CD14-positive monocyte (primary cell): Measurements from ENCODE around the gene CREB5. TPM values are rescaled to one million over a fixed set of nuclear protein-coding genes. Genes with fewer than 3 reads are reported as not detected.

Experiments used
- DNase-seq, 3 donors: peaks; one replicate each; pipeline ENCODE4 v3.0.0-alpha.2; 2011 to 2022
- H2AFZ ChIP-seq: 2 replicates; pipeline ENCODE4 v1.6.0; 2012; ENCODE audit warnings: mild to moderate bottlenecking, low read depth, low read length, inconsistent platforms; ENCODE audit not compliant: insufficient read depth, poor library complexity, severe bottlenecking
- H3K27ac ChIP-seq, 2 donors: 1 replicate in 1 of 2; 2 replicates in 1 of 2; pipeline ENCODE4 v1.5.1; 2012 to 2013; ENCODE audit warnings: low read length in 2 of 2, control low read depth in 1 of 2, inconsistent platforms in 1 of 2, low read depth in 1 of 2, mild to moderate bottlenecking in 1 of 2
- H3K27me3 ChIP-seq, 2 donors: one replicate each; pipeline versions ENCODE4 v1.6.0 to v1.6.1; 2011 to 2013; ENCODE audit warnings: low read length in 2 of 2; ENCODE audit not compliant: control insufficient read depth in 2 of 2, insufficient read depth in 2 of 2
- H3K36me3 ChIP-seq, 2 donors: replicated peaks in 1 of 2; 1 replicate in 1 of 2; 2 replicates in 1 of 2; pipeline versions ENCODE4 v1.5.1 to v1.6.1; 2012 to 2013; ENCODE audit warnings: low read length in 2 of 2, control low read depth in 1 of 2, inconsistent platforms in 1 of 2, mild to moderate bottlenecking in 1 of 2; ENCODE audit not compliant: insufficient read depth in 2 of 2, control insufficient read depth in 1 of 2
- H3K4me1 ChIP-seq, 2 donors: 1 replicate in 1 of 2; 2 replicates in 1 of 2; pipeline versions ENCODE4 v1.5.1 to v1.6.1; 2012 to 2013; ENCODE audit warnings: low read length in 2 of 2, control low read depth in 1 of 2, inconsistent platforms in 1 of 2, mild to moderate bottlenecking in 1 of 2, moderate library complexity in 1 of 2; ENCODE audit not compliant: insufficient read depth in 2 of 2, control insufficient read depth in 1 of 2
- H3K4me2 ChIP-seq: replicated peaks from 2 replicates; pipeline ENCODE3; 2012; ENCODE audit warnings: low read length, moderate library complexity, mild to moderate bottlenecking; ENCODE audit not compliant: poor library complexity, severe bottlenecking; ENCODE audit errors: extremely low read depth
- H3K4me3 ChIP-seq, 3 experiments: fragments of 200-600 bp in 1 of 3; sonication (generic) in 1 of 3; replicated peaks in 1 of 3; 1 replicate in 2 of 3; 2 replicates in 1 of 3; pipeline ENCODE4 v1.5.1; 2011 to 2013; ENCODE audit warnings: low read length in 3 of 3, mild to moderate bottlenecking in 3 of 3, control low read depth in 2 of 3, low read depth in 2 of 3, inconsistent platforms in 1 of 3, moderate library complexity in 1 of 3
- H3K79me2 ChIP-seq: 2 replicates; pipeline ENCODE4 v1.6.0; 2012; ENCODE audit warnings: mild to moderate bottlenecking, control low read depth, inconsistent platforms, low read length, moderate library complexity; ENCODE audit not compliant: insufficient read depth
- H3K9ac ChIP-seq: 2 replicates; pipeline ENCODE4 v1.6.0; 2017; ENCODE audit warnings: low read length, mild to moderate bottlenecking; ENCODE audit not compliant: insufficient read depth, poor library complexity, severe bottlenecking
- H3K9me3 ChIP-seq, 2 donors: replicated peaks in 1 of 2; 1 replicate in 1 of 2; 2 replicates in 1 of 2; pipeline versions ENCODE4 v1.5.1 to v1.6.1; 2012 to 2013; ENCODE audit warnings: low read length in 2 of 2, control low read depth in 1 of 2; ENCODE audit not compliant: control insufficient read depth in 1 of 2, insufficient read depth in 1 of 2
- H4K20me1 ChIP-seq: 2 replicates; pipeline ENCODE4 v1.6.0; 2012; ENCODE audit warnings: mild to moderate bottlenecking, low read length, control low read depth, moderate library complexity; ENCODE audit not compliant: insufficient read depth
- H3K27ac Mint-ChIP-seq, 7 donors: one replicate each; pipeline ENCODE4 v1.8.0; 2020; ENCODE audit warnings: mild to moderate bottlenecking in 7 of 7, mixed read lengths in 7 of 7, moderate library complexity in 6 of 7, inconsistent platforms in 2 of 7
- H3K27me3 Mint-ChIP-seq, 3 donors: one replicate each; pipeline ENCODE4 v1.8.0; 2021 to 2022; ENCODE audit warnings: low read depth in 3 of 3, mild to moderate bottlenecking in 3 of 3, mixed read lengths in 3 of 3, moderate library complexity in 3 of 3, inconsistent platforms in 1 of 3
- H3K36me3 Mint-ChIP-seq, 2 donors: one replicate each; pipeline ENCODE4 v1.8.0; 2020; ENCODE audit warnings: mixed read lengths in 2 of 2, inconsistent platforms in 1 of 2, mild to moderate bottlenecking in 1 of 2
- H3K4me1 Mint-ChIP-seq: one replicate; pipeline ENCODE4 v1.8.0; 2020; ENCODE audit warnings: mild to moderate bottlenecking, mixed read lengths
- H3K4me3 Mint-ChIP-seq, 2 donors: one replicate each; pipeline ENCODE4 v1.8.0; 2020; ENCODE audit warnings: mild to moderate bottlenecking in 2 of 2, mixed read lengths in 2 of 2, moderate library complexity in 1 of 2
- H3K9me3 Mint-ChIP-seq, 7 donors: one replicate each; pipeline ENCODE4 v1.8.0; 2020 to 2022; ENCODE audit warnings: mixed read lengths in 7 of 7, mild to moderate bottlenecking in 6 of 7, moderate library complexity in 6 of 7, inconsistent platforms in 2 of 7
- CTCF ChIP-seq: fragments of 200-600 bp; IDR thresholded peaks from one replicate; pipeline ENCODE4 v1.8.0; 2022; ENCODE audit warnings: antibody characterized with exemption, mild to moderate bottlenecking
- WGBS: methylation state at CpG from one replicate; pipeline ENCODE4 v1.1.5; 2013; ENCODE audit warnings: missing lambda C conversion rate; ENCODE audit not compliant: insufficient coverage; 5-methylcytosine and 5-hydroxymethylcytosine counted together
- intact Hi-C, 2 donors: fragments of 100-400 bp; cut with micrococcal nuclease; formaldehyde crosslinking; loops; one replicate each; pipeline versions ENCODE4 v1.15.0 to v1.15.1; 2023
- polyA plus RNA-seq, 3 donors: library from polyadenylated mRNA; depleted of rRNA in 1 of 3; unstranded in 2 of 3; stranded (reverse) in 1 of 3; fragments of 300-500 nt in 2 of 3; fragments of >200 nt in 1 of 3; fragmentation: Illumina TruSeq in 2 of 3; gene quantifications; 1 replicate in 2 of 3; 2 replicates in 1 of 3; pipeline ENCODE4 v1.2.3, GENCODE V29; 2012 to 2021

The CREB5 gene
- polyA plus RNA-seq, 3 donors, result 25.1 to 72.3 (median 44.2) TPM

GRCh38 chr7:28571405-28571804, 159.1 kb downstream of the CREB5 start:
- no peak for DNase-seq
- no peak overlapping the region for H3K4me3 ChIP-seq
- no peaks in the 10 kb centered on the region for H3K36me3 ChIP-seq
- peaks cover 0 to 2% of the 10 kb centered on the region in 2 donors for H3K27me3 ChIP-seq
- 95% methylated on average over 3 of the region's 4 CpGs for WGBS
- no peak for TF ChIP-seq CTCF
- Mint-ChIP-seq H3K36me3 (no peaks in the 10 kb centered on the region), H3K4me3 (no peak overlapping the region), H3K4me1 (no peaks in the 10 kb centered on the region), H3K27me3 (peaks cover 3 to 10% (median 10%) of the 10 kb centered on the region in 3 donors), H3K9me3 (no peaks in the 10 kb centered on the region), H3K27ac (no peak overlapping the region)
- no peaks in the 10 kb centered on the region for H3K9me3 ChIP-seq
- no peak overlapping the region for H3K9ac ChIP-seq
- H3K4me1 ChIP-seq, result no peaks in the 10 kb centered on the region
- intact Hi-C loops, result no loop called here
- no peak overlapping the region for H2AFZ ChIP-seq
- H4K20me1 ChIP-seq, result no peaks in the 10 kb centered on the region
- H3K79me2 ChIP-seq, result no peaks in the 10 kb centered on the region
- no peak overlapping the region for H3K4me2 ChIP-seq
- no peak overlapping the region for H3K27ac ChIP-seq

- H3K4me3 Mint-ChIP-seq, result no peak overlapping the region
- Histone ChIP-seq H3K4me2 (no peak overlapping the region), H4K20me1 (no peaks in the 10 kb centered on the region), H3K4me3 (no peak overlapping the region), H3K79me2 (no peaks in the 10 kb centered on the region), H2AFZ (no peak overlapping the region), H3K27me3 (no peaks in the 10 kb centered on the region), H3K27ac (no peak overlapping the region), H3K9me3 (no peaks in the 10 kb centered on the region), H3K4me1 (no peaks in the 10 kb centered on the region), H3K36me3 (no peaks in the 10 kb centered on the region), H3K9ac (no peak overlapping the region)
- H3K4me1 Mint-ChIP-seq, result no peaks in the 10 kb centered on the region
- intact Hi-C loops, result no loop called here
- H3K9me3 Mint-ChIP-seq, result no peaks in the 10 kb centered on the region
- peaks cover 3 to 10% (median 10%) of the 10 kb centered on the region in 3 donors for H3K27me3 Mint-ChIP-seq
- no peaks in the 10 kb centered on the region for H3K36me3 Mint-ChIP-seq
- TF ChIP-seq CTCF, result no peak
- WGBS, result no CpG with 5 or more reads among the region's 5 CpGs
- no peak for DNase-seq
- H3K27ac Mint-ChIP-seq, result no peak overlapping the region
Measured at GRCh38 chr7:28572321-28573058, 160.2 kb downstream of the CREB5 start.
